Measurements from ENCODE around the gene EFCAB7.

Gene EFCAB7

DNA sequence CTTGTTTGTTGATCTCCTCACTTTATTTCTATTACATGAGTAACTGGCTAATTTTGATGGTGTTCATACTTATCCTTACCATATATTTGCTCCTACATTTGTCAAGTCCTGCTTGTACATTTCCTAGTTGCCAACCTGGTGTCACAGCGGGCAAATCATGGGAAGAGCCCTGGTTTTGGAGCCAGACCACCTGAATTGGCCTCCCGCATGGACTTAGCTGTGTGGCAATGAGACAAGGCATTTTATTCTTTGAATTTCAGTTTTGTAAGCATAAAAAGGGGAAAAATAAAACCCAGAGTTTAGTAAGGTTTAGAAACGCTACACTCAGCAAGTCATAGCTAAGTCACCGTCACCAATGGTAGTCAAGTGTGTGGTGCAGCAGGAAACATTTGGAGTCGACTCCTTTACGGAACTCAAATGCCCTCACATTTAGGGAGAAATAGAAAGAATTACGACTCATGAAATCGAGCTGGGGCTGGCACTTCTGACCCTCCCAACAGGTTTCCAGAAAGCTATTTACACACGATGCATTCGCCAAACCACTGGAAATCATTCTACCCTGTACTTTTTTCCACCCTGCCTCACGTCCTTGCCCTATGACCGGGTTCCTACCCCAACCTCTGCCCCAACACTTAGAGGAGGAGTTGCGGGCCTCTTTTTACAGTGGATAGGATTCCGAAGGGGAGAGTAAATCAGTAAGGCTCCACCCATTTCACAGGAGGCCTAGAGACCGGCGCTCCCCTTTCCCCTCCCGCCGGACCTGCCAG is 69.4 kb downstream of the EFCAB7 start:
- Histone ChIP-seq H3K4me1 (ENCODE audit: insufficient read depth, low read length) (peaks cover 9% of the 10 kb centered on the region), H3K27ac (ENCODE audit: low read depth, low read length) (peak overlapping the region; percentile 62), H3K27me3 (ENCODE audit: control insufficient read depth in 1 of 2, insufficient read depth in 2 of 2, low read length in 2 of 2) (no peaks in the 10 kb centered on the region), H3K9ac (ENCODE audit: low read length) (peak overlapping the region; percentile 40), H3K9me3 (ENCODE audit: low read length) (no peaks in the 10 kb centered on the region), H3K4me3 (ENCODE audit: low read depth in 1 of 2, low read length in 2 of 2) (peak overlapping the region; percentile 69 to 71), H3K36me3 (ENCODE audit: insufficient read depth, low read length) (no peaks in the 10 kb centered on the region)

DNA sequence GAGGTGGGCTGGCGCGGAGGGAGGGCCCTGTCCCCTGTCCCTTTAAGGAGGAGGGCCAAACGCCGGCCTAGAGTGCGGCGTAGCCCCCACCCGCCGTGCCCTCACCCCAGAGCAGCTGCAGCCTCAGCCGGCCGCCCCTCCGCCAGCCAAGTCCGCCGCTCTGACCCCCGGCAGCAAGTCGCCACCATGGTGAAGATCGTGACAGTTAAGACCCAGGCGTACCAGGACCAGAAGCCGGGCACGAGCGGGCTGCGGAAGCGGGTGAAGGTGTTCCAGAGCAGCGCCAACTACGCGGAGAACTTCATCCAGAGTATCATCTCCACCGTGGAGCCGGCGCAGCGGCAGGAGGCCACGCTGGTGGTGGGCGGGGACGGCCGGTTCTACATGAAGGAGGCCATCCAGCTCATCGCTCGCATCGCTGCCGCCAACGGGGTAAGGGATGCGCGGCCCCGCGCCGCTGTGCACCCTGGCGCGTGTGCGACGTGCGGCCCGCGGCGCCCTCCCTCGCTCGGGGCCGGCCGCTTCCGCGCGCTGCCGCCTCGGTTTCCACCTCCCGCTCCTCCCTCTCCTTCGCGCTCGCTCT is 70.1 kb downstream of the EFCAB7 start, which contains the start of gene PGM1:
TSS of gene PGM1 (plus strand) at position 109 of the 583 bp plus-strand sequence. CDS start at position 187, 78 bp downstream.
- H3K27me3 ChIP-seq (ENCODE audit: control insufficient read depth in 1 of 2, insufficient read depth in 2 of 2, low read length in 2 of 2): no peaks in the 10 kb centered on the region
- H3K4me1 ChIP-seq (ENCODE audit: insufficient read depth, low read length): peaks cover 9% of the 10 kb centered on the region
- H3K9ac ChIP-seq (ENCODE audit: low read length): peak within 1 kb of the TSS; percentile 59
- H3K9me3 ChIP-seq (ENCODE audit: low read length): no peaks in the 10 kb centered on the region
- H3K36me3 ChIP-seq (ENCODE audit: insufficient read depth, low read length): no peaks in the 10 kb centered on the region
- peak within 1 kb of the TSS; percentile 62 for H3K27ac ChIP-seq (ENCODE audit: low read depth, low read length)
- H3K4me3 ChIP-seq (ENCODE audit: low read depth in 1 of 2, low read length in 2 of 2): peak within 1 kb of the TSS; percentile 69 to 71

DNA sequence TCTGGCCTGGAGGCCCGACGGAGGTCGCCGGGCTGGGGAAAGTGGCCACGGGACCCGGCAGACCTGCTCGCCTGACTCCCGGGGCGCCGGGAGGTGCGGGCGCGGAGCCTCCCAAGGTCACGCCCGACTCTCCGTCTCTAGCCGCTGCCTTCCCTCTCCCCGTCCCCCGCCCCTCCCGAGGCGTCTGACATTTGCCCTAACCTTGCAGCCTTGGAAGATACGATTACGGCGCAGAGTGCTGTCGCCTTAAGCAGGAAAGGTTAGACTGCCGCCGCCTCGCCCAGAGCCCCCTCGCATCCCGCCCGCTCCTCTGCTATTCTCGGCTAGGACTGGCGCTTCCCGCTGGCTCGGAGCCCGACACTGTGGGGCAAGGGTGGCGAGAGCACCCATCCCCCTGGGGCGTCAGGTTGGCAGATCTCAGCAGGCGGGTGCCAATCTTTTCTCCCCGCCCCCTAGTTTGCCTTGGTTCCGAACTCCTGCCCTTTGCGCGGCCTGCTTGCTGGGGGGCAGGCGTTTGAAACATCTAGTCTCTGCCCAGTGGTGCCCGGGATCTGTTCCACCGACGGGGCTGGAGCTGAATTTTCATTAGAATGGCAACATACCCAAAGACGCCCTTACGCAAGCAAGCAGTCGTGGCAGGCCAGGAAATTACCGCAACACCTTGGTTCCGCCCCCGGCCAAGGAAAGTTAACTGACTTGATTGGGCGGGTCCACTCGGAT is 70.7 kb downstream of the EFCAB7 start:
- peak overlapping the region; percentile 69 to 71 for H3K4me3 ChIP-seq (ENCODE audit: low read depth in 1 of 2, low read length in 2 of 2)
- no peaks in the 10 kb centered on the region for H3K27me3 ChIP-seq (ENCODE audit: control insufficient read depth in 1 of 2, insufficient read depth in 2 of 2, low read length in 2 of 2)
- no peaks in the 10 kb centered on the region for H3K9me3 ChIP-seq (ENCODE audit: low read length)
- H3K4me1 ChIP-seq (ENCODE audit: insufficient read depth, low read length): peaks cover 9% of the 10 kb centered on the region
- no peaks in the 10 kb centered on the region for H3K36me3 ChIP-seq (ENCODE audit: insufficient read depth, low read length)
- H3K9ac ChIP-seq (ENCODE audit: low read length): peak overlapping the region; percentile 59
- peak overlapping the region; percentile 62 for H3K27ac ChIP-seq (ENCODE audit: low read depth, low read length)

DNA sequence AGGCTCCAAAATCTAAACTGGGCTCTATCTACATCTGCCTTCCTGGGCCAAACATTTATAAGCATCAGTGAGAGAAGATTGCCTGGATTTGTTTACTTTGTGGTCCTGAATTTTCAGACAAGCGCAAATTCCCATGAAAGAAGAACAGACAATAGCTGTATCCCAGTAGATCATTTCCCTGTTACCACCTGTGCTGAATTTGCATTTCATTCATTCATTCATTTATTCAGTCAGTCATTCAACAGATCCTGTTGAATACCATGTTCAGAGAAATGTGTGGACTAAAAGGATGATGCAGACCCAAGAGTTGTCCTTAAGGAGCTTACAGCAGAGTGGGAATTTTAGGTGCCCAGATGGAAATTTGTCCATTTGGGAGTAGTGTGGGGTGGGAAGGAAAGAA is 72.1 kb downstream of the EFCAB7 start:
- H3K27me3 ChIP-seq (ENCODE audit: control insufficient read depth in 1 of 2, insufficient read depth in 2 of 2, low read length in 2 of 2): no peaks in the 10 kb centered on the region
- H3K9ac ChIP-seq (ENCODE audit: low read length): no peak overlapping the region
- H3K36me3 ChIP-seq (ENCODE audit: insufficient read depth, low read length): no peaks in the 10 kb centered on the region
- H3K4me1 ChIP-seq (ENCODE audit: insufficient read depth, low read length): peaks cover 5% of the 10 kb centered on the region
- H3K27ac ChIP-seq (ENCODE audit: low read depth, low read length): no peak overlapping the region
- no peak overlapping the region for H3K4me3 ChIP-seq (ENCODE audit: low read depth in 1 of 2, low read length in 2 of 2)
- H3K9me3 ChIP-seq (ENCODE audit: low read length): no peaks in the 10 kb centered on the region

DNA sequence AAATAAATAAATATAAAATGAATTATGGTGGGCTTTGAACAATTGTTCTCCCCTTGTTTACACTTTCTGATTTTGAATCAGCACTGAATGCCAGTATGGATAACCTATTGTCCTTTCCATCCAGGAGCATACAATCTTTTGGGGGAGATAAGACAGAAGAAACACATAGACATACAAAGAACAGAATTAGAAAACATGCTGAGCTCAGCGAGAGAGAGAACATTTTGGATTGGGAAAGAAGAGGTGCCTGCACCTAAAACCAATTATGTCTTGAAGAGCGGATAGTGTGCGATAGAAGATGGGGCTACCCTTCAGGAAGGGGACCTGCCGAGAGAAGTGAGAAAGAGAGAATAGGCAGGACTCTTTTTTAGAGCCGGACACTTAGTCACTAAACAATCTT is 76.5 kb downstream of the EFCAB7 start:
- Histone ChIP-seq H3K4me1 (ENCODE audit: insufficient read depth, low read length) (no peaks in the 10 kb centered on the region), H3K36me3 (ENCODE audit: insufficient read depth, low read length) (no peaks in the 10 kb centered on the region), H3K9ac (ENCODE audit: low read length) (no peak overlapping the region), H3K4me3 (ENCODE audit: low read depth in 1 of 2, low read length in 2 of 2) (no peak overlapping the region), H3K9me3 (ENCODE audit: low read length) (no peaks in the 10 kb centered on the region), H3K27me3 (ENCODE audit: control insufficient read depth in 1 of 2, insufficient read depth in 2 of 2, low read length in 2 of 2) (no peaks in the 10 kb centered on the region), H3K27ac (ENCODE audit: low read depth, low read length) (no peak overlapping the region)

DNA sequence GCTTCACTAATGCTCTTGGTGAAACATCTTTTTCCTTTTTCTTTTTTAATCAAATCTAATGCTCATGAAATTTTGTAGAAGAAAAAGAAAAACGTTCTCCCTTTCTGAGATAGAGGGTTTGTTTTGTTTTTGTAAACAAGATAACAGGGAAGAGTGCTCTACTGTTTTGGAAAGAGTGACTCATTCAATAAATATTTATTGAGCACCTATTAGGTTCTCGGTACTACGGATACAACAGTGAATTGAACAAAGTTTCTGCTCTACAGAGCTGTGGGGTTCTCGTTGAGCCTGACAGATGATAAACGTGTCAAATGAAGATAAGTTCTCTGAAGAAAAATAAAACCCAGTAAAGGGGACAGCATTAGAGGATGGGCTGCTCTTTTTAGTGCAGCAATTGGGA is 76.9 kb downstream of the EFCAB7 start:
- H3K4me3 ChIP-seq (ENCODE audit: low read depth in 1 of 2, low read length in 2 of 2): no peak overlapping the region
- no peaks in the 10 kb centered on the region for H3K4me1 ChIP-seq (ENCODE audit: insufficient read depth, low read length)
- no peak overlapping the region for H3K9ac ChIP-seq (ENCODE audit: low read length)
- no peaks in the 10 kb centered on the region for H3K36me3 ChIP-seq (ENCODE audit: insufficient read depth, low read length)
- H3K27ac ChIP-seq (ENCODE audit: low read depth, low read length): no peak overlapping the region
- no peaks in the 10 kb centered on the region for H3K9me3 ChIP-seq (ENCODE audit: low read length)
- H3K27me3 ChIP-seq (ENCODE audit: control insufficient read depth in 1 of 2, insufficient read depth in 2 of 2, low read length in 2 of 2): no peaks in the 10 kb centered on the region

DNA sequence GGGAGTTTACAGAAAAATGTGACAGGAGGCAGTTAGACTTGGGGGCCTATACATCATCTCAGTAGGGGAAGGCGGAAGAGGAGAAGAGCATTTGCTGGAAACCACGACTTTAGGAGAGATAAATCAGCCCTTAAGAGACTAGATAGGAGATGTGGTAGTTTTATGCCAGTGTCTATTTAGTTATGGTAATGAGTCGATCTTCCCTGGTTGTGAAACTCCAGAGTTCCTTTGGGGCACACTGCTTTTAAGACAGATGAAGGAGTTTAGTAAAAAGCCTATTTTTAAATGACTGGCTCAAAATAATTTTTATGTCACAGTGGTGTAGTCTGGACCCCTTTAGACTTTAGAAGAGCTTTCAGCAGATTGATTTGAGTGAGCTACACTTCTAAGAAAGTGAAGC is 77.7 kb downstream of the EFCAB7 start:
- Histone ChIP-seq H3K4me3 (ENCODE audit: low read depth in 1 of 2, low read length in 2 of 2) (no peak overlapping the region), H3K9ac (ENCODE audit: low read length) (no peak overlapping the region), H3K27ac (ENCODE audit: low read depth, low read length) (no peak overlapping the region)

DNA sequence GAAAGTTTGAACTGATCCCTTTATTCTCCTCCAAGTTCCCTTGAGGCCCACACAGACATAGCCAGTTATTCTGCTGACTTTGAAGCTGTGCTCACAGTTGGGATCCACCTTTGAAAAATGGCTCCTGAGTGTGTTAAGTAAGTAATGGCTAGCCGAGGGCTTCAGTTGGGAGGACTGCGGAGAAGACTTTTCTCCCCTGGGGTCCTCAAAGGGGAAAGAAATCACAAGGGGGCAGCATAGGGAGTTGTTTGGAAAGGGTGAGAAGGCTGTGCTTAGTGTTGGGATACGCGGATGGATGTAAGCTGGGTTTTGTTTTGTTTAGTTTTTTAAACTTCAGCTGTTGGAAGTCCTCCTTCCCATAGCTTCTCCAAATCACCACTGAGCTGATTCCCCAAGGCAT is 78.1 kb downstream of the EFCAB7 start:
- Histone ChIP-seq H3K36me3 (ENCODE audit: insufficient read depth, low read length) (no peaks in the 10 kb centered on the region), H3K4me1 (ENCODE audit: insufficient read depth, low read length) (no peaks in the 10 kb centered on the region), H3K27ac (ENCODE audit: low read depth, low read length) (no peak overlapping the region), H3K4me3 (ENCODE audit: low read depth in 1 of 2, low read length in 2 of 2) (no peak overlapping the region), H3K9me3 (ENCODE audit: low read length) (no peaks in the 10 kb centered on the region), H3K27me3 (ENCODE audit: control insufficient read depth in 1 of 2, insufficient read depth in 2 of 2, low read length in 2 of 2) (no peaks in the 10 kb centered on the region), H3K9ac (ENCODE audit: low read length) (no peak overlapping the region)

More for the DNA sequence above, 77.7 kb downstream of the EFCAB7 start:
- H3K4me1 ChIP-seq (ENCODE audit: insufficient read depth, low read length): no peaks in the 10 kb centered on the region
- no peaks in the 10 kb centered on the region for H3K27me3 ChIP-seq (ENCODE audit: control insufficient read depth in 1 of 2, insufficient read depth in 2 of 2, low read length in 2 of 2)
- no peaks in the 10 kb centered on the region for H3K36me3 ChIP-seq (ENCODE audit: insufficient read depth, low read length)
- no peaks in the 10 kb centered on the region for H3K9me3 ChIP-seq (ENCODE audit: low read length)

DNA sequence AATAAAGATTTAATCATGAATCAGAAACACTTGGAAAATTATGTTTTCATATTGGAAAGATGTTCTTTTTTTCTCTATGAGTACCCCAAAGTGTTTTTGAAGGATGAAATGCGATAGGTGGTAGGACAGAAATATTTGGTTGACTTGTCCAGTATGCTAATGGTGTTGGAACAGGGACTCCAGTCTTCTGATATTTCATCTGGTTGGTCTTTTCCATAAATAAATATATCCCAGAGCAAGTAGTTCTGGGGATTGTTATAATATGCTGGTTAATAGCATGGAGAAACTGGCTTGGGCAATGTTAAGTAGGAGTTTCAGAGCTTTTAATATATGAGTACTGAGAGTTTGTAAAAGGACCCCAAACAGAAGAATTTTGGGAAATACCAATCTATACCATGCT is 78.6 kb downstream of the EFCAB7 start:
- no peaks in the 10 kb centered on the region for H3K36me3 ChIP-seq (ENCODE audit: insufficient read depth, low read length)
- H3K9ac ChIP-seq (ENCODE audit: low read length): no peak overlapping the region
- H3K27ac ChIP-seq (ENCODE audit: low read depth, low read length): no peak overlapping the region
- H3K4me1 ChIP-seq (ENCODE audit: insufficient read depth, low read length): no peaks in the 10 kb centered on the region
- no peaks in the 10 kb centered on the region for H3K9me3 ChIP-seq (ENCODE audit: low read length)
- H3K4me3 ChIP-seq (ENCODE audit: low read depth in 1 of 2, low read length in 2 of 2): no peak overlapping the region
- no peaks in the 10 kb centered on the region for H3K27me3 ChIP-seq (ENCODE audit: control insufficient read depth in 1 of 2, insufficient read depth in 2 of 2, low read length in 2 of 2)

DNA sequence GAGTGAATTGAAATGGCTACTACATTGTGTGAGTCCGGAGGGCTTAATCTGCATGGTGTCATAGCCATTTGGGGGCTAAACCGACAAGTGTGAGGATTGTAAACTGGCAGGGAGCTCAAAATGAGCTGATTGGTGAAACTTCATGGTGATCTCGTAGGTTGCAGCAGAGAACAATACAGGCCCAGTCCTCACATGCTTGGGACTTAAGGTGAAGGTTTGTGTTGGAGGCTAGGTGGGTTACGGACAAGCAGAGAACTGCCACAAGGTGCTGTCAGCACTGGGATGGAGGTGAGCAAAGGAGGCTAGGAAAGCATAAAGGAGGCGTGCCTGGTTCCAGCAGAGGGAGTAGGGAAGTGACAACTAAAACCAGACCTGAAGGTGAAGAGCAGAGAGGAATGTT is 79.3 kb downstream of the EFCAB7 start:
- H3K9me3 ChIP-seq (ENCODE audit: low read length): no peaks in the 10 kb centered on the region
- no peak overlapping the region for H3K9ac ChIP-seq (ENCODE audit: low read length)
- H3K27ac ChIP-seq (ENCODE audit: low read depth, low read length): no peak overlapping the region
- H3K36me3 ChIP-seq (ENCODE audit: insufficient read depth, low read length): no peaks in the 10 kb centered on the region
- H3K27me3 ChIP-seq (ENCODE audit: control insufficient read depth in 1 of 2, insufficient read depth in 2 of 2, low read length in 2 of 2): no peaks in the 10 kb centered on the region
- no peaks in the 10 kb centered on the region for H3K4me1 ChIP-seq (ENCODE audit: insufficient read depth, low read length)
- H3K4me3 ChIP-seq (ENCODE audit: low read depth in 1 of 2, low read length in 2 of 2): no peak overlapping the region

DNA sequence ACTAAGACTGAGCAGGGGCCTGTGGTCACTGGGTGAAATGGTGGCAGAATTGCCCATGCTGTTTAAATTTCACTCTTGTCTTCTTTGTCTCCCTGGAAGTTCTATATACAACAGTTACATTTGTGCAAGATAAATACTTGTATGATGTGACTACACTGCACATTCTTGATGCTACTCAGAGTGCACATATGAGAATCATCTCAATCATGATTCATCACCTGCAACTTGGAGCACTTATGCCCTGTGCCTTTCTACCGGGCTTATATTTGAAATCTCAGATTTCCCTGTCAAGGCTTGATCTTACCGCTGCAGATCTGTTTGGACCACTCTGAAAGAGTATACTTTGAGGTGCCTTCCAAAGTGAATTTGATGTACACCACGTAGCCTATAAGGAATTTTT is 80.5 kb downstream of the EFCAB7 start:
- Histone ChIP-seq H3K9ac (ENCODE audit: low read length) (no peak overlapping the region), H3K27me3 (ENCODE audit: control insufficient read depth in 1 of 2, insufficient read depth in 2 of 2, low read length in 2 of 2) (no peaks in the 10 kb centered on the region), H3K4me1 (ENCODE audit: insufficient read depth, low read length) (no peaks in the 10 kb centered on the region), H3K27ac (ENCODE audit: low read depth, low read length) (no peak overlapping the region), H3K4me3 (ENCODE audit: low read depth in 1 of 2, low read length in 2 of 2) (no peak overlapping the region), H3K9me3 (ENCODE audit: low read length) (no peaks in the 10 kb centered on the region), H3K36me3 (ENCODE audit: insufficient read depth, low read length) (no peaks in the 10 kb centered on the region)
